Right ventricle myocardium inferior (tissue), 1 donor: ENCODE results near the gene ZFP36L1. TPM values are rescaled to one million over a fixed set of nuclear protein-coding genes. Genes with fewer than 3 reads are reported as not detected.

Source experiments
- ATAC-seq: fragments of 200-7000 bp; cut with Tn5 transposase; one replicate; pipeline ENCODE4 v1.9.1; 2020; ENCODE audit warnings: mild to moderate bottlenecking, moderate library complexity
- DNase-seq: peaks from one replicate; pipeline ENCODE4 v3.0.0; 2021; ENCODE audit errors: missing footprints
- intact Hi-C: fragments of 100-400 bp; cut with DNase I; formaldehyde crosslinking; loops from one replicate; pipeline ENCODE4 v1.11.0; 2022
- total RNA-seq: library from RNA; stranded (reverse); fragmentation: NEBNext Ultra II Directional; extraction: Animal tissue kit (Norgen Biotek cat#: 25700); gene quantifications from one replicate; pipeline ENCODE4 v1.2.1, GENCODE V29; 2021
- donor health status: DM: no; HTN: yes; CAD: no; lungs with severe emphysema.

The ZFP36L1 gene
- total RNA-seq, 1 donor from 2014 or later, result 46.6 TPM

DNA sequence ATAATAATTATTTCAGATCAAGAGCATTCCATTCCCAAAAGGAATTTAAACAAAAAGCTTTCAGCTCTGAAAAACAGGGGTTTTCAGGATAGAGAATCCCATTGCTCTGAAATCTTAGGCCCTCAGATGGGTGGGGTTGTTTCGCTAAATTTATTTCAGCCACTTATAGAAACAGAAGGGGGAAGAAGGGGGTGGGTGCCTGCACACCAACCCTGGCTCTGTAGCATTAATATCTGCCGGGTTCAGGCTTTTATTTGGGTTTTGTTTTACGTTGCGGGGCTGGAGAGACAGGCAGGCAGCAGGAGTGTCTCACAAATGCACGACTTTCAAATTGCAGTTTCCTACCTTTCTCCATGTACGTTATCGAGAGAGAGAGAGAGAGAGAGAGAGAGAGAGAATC is 12.5 kb upstream of the ZFP36L1 start:
- no peak for DNase-seq
- no peak for ATAC-seq
- intact Hi-C loops, result no loop called here

DNA sequence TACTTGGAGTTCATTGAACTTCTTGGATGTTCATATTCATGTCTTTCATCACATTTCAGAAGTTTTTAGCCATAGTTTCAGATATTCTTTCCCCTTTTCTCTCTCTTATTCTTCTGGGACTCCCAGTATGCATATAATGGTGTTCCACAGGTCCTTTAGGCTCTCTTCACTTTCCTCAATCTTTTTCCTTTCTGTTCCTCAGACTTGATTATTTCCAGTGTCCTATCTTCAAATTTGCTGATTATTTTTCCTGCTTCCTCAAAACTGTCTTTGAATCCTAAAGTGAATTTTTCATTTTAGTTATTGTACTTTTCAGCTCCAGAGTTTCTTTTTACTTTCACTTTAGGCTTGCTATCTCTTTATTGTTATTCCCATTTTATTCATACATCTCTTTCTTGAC is 8.8 kb upstream of the ZFP36L1 start:
- ATAC-seq, result no peak
- intact Hi-C loops, result no loop called here

DNA sequence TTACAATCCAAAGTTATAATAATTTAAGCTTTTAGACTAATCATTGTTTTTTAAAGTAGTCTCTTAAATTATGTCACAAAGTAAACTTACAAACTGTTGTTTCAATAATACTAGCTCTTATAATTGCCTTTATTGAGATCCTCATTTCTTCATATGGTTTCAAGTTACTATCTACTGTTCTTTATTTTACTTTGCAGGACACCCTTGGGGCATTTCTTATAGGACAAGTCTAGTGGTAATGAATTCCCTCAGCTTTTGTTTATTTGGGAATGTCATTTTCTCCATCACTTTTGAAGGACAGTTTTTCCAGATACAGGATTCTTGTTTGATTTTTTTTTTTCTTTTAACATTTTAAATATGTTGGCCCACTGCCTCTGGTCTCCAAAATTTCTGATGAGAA is 8.1 kb upstream of the ZFP36L1 start:
- intact Hi-C loops, result no loop called here
- DNase-seq (no peak), ATAC-seq (no peak)

More for the DNA sequence above, 8.8 kb upstream of the ZFP36L1 start:
- no peak for DNase-seq

DNA sequence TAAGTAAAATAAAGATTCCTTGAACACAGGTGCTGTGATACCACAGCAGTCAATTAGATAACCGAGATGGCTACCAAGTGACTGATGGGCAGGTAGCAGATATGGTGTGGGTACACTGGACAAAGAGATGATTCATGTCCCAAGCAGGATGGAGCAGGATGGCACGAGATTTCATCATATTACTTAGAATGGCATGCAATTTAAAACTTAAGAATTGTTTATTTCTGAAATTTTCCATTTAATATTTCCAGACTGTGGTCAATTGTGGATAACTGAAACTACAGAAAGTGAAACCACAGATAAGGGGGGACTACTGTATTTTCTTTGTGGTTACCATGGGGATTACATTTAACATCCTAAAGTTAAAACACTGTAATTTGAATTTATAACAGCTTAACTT is 7.5 kb upstream of the ZFP36L1 start:
- ATAC-seq (no peak), DNase-seq (no peak)
- intact Hi-C loops, result no loop called here

DNA sequence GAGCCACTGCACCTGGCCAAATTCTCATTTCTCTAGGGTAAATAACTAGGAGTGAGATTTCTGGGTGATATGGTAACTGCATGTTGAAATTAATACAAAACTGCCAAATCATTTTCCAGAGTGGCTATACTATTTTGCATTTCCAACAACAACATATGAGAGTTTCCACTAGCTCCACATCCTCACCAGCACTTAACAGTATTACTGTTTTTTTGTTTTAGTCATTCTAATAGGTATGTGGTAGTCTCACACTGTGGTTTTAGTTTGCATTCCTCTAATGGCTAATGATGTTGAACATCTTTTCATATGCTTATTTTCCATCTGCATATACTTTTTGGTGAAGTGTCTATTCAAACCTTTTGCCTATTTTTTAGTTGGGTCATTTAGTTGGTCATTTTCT is 5.8 kb upstream of the ZFP36L1 start:
- DNase-seq (no peak), ATAC-seq (no peak)
- intact Hi-C loops, result loop anchor here (10.0 kb wide), 1 partner anchor 134 kb away; no protein-coding TSS in a partner anchor

DNA sequence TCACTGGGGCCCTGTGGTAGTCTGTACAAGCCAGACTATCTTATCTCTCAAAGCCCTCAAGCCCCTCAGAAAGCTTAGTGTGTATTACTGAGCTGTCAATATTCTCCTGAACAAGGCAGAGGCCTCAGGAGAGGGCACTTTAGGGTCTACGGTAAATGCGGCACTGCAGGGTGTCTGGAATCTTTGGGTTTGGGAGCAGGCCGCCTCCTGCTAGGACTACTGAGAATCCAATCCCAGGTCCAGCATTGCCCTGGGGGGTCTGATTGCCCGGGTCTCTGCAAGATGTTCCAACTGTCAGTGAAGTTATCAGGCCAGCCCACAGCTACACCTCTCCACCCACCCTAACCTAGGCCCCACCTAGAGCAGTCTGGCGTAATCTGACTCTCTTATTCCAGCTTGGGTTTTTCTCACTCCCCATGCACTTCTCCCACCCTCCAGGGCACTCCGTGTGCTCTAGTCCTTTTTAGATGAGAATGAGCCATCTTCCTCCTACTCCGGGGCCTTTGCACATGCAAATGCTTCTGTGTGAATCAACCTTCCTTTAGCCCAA is 4.3 kb upstream of the ZFP36L1 start:
- DNase-seq, result no peak
- ATAC-seq, result no peak
- intact Hi-C loops, result loop anchor here (10.0 kb wide), 1 partner anchor 132 kb away; no protein-coding TSS in a partner anchor

DNA sequence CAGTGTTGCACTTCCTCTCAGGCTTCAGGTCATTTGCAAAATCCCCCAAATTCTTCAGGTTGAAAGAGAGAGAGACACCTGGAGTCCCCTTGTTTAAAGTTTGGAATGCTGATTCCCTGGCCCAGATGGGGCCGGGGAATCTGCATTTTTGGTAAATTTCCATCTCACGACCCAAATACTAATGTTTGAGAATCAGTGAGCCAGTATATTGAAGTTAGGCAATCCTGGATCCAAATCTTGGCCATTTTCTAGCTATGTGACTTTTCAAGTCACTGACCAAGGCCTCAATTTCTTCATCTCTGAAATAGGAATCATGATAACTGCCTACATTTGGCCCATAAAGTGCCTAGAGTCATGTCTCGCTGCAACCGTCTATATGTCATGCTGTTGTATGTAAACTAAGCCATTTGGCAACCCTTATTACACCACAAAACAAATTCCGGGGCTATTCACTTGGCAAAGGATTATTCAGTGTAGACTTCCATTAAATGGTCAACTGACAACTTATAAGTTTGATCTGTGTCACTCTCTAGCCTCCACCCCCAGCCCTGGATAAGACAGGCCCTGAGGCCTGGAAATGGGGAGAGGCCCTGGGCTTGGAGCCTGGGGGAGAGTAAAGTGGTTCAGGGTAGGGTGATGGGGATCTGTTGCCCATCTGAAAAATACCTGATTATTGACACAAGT is 3.7 kb upstream of the ZFP36L1 start:
- no peak for ATAC-seq
- intact Hi-C loops, result loop anchor here (10.0 kb wide), 1 partner anchor 132 kb away; no protein-coding TSS in a partner anchor
- DNase-seq, result no peak

DNA sequence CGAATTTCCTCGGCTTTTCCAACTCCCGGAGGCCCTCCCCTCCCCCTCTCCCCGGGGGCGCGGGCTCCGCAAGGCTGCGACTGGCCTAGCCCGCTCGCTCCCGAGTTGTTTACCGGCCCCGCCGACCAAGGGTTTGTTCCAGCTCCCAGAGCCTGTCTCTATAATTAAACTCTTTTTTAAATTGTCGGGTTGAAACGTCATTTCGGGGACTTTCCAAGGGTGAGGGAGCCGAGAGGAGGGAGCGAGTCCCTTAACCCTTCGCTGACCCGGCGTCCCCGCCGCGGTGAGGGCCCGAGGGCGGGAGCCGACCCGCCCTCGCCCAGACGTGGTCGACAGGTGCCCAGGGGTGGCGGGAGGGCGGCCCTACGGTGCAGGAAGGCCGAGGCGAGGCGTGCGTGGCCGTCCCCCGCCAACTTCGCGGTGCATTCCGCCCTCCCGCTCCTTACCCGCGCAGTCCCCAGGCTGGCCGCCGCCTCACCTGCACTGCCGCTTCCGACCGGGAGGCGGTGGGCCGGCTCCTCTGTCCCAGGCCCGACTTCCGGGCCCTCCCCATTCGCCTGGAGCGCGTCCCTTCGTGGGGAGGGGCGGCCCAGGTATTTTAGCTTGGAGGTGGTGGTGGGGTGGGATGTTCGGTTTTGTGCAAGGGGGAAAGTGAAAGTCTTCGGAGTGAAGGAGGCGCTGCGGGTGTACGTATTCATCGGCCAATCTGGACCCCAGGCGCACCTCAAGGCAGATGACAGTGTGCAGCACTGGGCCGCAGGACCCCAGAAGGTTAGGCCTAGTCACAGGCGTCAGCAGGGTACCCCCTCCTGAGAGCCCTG is 2.9 kb upstream of the ZFP36L1 start:
- ATAC-seq, result peak; percentile 61
- peak; percentile 92 for DNase-seq
- intact Hi-C loops, result loop anchor here (1.0 to 10.0 kb wide), 3 partner anchors 20 to 247 kb away; no protein-coding TSS in a partner anchor

DNA sequence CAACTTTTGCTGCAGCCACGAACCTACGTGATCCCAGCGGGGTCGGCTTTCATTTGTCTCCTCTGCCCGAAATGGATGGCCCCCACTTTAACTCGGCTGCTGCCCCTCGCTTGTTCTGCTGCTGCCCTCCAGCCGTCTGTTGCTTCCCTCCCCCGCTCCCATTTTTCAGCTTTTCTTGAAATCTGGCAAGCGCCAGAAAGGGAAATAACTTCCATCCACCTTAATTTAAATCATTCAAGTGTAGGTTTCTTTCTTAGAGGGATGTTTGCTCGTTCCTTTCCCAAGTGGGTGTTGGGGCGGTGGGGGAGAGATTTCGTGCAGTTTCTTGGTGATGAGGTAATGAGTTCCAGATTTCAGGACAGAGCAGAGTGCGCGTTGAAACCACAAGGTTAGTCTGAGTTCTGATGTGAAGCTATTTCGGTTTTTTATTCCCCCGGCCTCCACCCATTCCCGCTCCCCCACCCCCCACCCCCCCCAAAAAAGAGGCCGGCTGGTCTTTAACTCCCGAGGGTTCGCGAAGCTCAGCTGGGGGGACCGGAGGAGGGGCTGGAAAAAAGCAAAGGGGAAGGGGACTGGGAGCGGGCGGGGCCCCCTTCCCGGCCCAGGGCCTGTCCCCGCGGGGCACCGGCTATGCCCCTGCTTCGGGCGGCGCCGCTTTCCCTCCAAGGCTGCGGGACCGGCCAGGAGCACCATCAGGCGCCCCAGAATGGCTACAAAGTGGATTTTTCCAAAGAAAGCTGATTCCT is 2.2 kb upstream of the ZFP36L1 start:
- DNase-seq (no peak), ATAC-seq (peak; percentile 15)
- intact Hi-C loops, result loop anchor here (1.0 to 10.0 kb wide), 5 partner anchors 21 to 403 kb away; no protein-coding TSS in a partner anchor

DNA sequence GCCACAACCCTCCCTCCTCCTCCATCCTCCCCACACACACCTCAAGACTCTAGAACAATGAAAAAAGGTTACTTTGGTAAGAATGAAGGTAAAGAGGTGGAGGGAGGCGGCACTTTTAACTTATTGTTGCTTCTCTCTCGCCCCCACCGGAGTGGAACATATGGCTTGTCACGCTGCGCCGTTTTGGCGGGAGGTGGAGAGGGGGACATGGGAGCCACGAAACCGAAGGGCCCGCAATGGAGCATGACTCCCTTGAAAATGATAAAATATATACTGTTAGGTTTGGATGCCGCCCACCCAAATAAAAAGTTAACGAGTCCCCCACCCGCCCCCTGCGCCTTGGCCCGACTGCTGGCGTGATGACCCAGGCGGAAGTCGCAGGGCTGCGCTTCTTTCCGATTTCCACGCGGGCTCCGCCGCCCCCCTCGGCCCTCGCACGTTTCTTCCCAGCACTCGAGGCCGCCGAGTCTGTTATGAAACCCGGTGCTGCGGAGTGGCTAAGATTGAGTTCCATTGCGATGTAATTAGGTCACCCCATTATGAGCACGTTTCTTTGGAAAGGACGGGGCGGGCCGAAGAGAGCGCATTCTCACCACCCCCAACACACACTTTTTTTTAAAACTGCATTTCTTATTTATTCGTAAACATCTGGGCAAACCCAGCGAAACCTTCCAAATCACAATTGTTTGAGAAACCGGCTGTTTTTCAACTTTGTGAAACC is 1.4 kb upstream of the ZFP36L1 start:
- ATAC-seq, result peak; percentile 60
- intact Hi-C loops, result loop anchor here (2.0 to 10.0 kb wide), 4 partner anchors 129 to 402 kb away; no protein-coding TSS in a partner anchor

DNA sequence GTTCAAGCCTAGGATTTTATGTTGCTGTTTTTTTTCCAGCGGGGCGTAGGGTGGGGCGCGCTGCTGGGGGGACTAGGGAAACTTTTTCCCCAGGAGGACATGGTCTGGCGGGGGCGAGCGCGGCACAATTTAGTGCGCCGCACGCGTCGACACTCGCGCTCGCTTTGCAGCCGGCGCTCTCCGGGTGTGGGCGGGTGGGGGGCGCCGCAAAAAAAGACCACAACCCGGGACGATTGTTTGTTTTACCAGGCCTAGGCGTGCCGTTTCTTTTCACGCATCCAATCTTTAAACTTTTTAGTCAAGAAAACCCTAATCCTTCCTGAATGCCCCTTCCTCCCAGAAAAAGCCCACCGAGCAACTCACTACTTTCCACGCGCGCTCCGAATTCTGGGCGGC is 865 bp upstream of the ZFP36L1 start:
- ATAC-seq, result peak; percentile 9
- intact Hi-C loops, result loop anchor here (1.0 to 10.0 kb wide), 5 partner anchors 129 to 547 kb away; no protein-coding TSS in a partner anchor
- DNase-seq, result no peak

More for the DNA sequence above, 1.4 kb upstream of the ZFP36L1 start:
- peak; percentile 95 for DNase-seq

DNA sequence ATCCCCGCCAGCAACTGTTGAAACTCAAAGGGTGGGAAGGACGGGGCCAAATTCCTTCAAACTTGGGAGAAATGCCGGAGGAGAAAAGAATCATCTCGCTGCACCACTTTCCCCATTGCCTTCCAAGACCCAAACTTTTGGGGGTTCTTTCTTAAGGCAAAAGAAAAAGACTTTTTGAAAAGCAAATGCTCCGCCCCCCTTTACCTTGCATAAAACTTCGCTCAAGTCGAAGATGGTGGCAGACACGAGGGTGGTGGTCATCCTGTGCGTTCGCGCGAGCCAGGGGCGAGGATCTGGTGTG is 239 bp downstream of the ZFP36L1 start:
- ATAC-seq, result no peak
- DNase-seq, result no peak
- intact Hi-C loops, result loop anchor here (1.0 to 10.0 kb wide), 4 partner anchors 22 to 400 kb away; no protein-coding TSS in a partner anchor

DNA sequence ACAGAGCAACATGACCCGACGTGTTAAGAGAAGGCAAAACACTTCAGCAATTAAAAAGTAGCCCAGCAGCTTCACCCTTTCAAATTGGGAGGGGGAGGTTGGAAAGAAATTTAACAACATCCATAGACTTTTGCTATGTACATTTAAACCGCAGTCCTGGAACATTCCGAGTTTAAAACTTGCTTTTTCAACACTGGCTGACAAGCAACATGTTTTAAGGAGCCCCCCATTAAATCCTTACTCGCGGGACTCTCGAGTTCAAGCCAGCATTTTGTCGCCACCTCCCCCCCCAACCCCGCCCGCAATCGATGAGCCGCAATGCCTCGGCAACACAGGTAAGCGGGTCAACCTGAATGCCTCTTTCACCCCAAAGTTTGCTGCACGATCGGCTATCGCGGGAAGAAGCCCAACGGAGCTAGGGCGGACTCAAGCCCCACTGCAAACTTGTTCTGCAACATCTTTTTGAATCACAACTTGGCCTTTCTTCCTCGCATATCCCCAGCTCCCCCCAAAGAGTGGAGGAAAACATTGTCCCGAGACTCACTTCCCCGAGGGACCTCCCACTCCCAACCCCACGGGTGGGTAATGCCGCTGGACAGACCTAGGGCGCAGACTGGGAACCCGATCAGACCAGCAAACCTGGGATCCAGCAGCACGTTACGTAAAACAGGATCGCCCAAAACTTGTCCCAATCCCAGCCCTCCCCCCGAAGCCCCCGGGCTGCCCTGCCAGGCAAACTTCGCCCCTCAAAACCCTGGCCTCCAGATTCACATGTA is 777 bp downstream of the ZFP36L1 start:
- intact Hi-C loops, result loop anchor here (1.0 to 10.0 kb wide), 6 partner anchors 22 to 400 kb away; no protein-coding TSS in a partner anchor
- ATAC-seq, result no peak
- no peak for DNase-seq

DNA sequence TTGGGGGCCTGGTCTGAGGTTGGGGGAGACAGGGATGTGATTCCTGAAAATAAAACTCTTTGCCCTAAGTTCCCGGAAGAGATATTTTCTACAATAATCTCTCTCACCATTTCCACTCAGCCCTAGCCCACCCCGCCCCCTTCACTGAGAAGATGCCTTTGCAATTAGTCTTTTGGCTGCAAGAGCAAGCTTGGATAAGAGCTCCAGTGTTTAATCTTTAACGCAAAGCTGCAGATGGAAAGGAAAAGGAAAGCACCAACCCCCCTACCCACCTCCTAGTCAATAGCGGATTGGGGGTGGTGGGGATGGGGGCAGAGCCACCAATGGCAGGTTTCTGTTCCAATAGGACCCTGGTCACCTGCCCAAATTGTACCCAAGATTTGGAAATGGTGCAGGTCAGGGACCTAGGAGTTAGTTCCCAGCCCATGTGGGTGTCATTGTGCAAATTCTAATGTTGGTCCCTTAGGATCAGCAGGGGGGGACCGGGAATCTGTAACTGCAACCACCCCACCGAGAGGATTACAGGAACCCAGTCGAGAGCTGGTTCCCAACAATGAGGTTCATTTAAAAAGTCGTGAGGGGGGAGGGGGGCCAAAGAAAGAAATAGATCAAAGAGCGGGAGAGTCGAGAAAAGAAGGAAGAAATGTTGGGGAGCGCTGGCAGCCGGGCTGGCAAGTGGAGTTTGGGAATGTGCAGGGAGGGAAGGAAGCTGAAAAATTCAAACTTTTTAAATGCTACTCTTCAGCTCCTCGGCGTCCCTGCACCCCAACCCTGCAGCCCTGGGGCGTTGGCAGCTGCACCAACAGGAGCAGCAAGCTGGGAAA is 1.6 kb downstream of the ZFP36L1 start:
- intact Hi-C loops, result loop anchor here (1.0 to 10.0 kb wide), 5 partner anchors 108 to 399 kb away; no protein-coding TSS in a partner anchor
- ATAC-seq (no peak), DNase-seq (no peak)

DNA sequence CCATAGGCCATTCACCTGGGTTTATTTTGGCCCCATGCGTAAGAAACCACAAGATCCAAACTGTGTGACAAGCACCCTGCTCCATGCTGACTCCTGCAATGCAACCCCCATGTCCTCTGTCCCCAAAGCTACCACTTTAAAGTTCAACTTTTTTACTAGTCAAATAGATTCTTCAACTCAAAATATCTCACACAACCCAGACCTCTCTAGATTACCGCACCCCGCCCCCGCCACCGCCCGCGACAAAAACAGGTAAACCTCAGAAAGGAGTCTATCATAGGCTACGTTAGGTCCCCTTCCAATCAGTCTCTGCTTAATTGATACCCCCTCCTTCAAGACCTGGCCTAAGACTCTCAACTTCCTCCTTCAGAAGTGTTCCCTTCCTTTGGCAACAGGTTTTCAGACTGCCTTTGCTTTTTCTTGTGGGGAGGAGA is 2.2 kb downstream of the ZFP36L1 start:
- intact Hi-C loops, result loop anchor here (1.0 to 10.0 kb wide), 5 partner anchors 108 to 398 kb away; no protein-coding TSS in a partner anchor
- no peak for DNase-seq

More for the DNA sequence above, 2.2 kb downstream of the ZFP36L1 start:
- ATAC-seq, result no peak
